ENCODE measurements around the gene KAT2B.

DNA sequence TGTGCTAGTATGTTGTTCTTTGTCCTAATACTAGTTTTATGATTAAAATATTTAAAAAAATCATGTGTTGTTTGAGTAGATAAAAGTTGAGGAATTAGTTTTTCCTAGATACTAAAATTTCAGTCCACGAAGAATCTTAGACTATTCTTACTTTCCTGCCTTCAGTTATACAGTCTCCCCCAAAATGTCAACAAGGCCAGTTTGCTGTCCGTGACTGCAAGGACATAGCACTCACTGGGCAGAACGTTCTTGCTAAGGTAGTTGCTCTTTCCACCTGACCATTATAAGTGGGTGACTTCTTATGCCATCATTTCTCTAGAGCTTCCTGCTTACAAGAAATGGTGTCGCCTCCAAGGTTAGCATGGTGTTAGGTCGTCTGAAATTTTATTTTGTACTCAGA lies 32.8 kb downstream of the KAT2B start:
- TF ChIP-seq, protein P1, sequence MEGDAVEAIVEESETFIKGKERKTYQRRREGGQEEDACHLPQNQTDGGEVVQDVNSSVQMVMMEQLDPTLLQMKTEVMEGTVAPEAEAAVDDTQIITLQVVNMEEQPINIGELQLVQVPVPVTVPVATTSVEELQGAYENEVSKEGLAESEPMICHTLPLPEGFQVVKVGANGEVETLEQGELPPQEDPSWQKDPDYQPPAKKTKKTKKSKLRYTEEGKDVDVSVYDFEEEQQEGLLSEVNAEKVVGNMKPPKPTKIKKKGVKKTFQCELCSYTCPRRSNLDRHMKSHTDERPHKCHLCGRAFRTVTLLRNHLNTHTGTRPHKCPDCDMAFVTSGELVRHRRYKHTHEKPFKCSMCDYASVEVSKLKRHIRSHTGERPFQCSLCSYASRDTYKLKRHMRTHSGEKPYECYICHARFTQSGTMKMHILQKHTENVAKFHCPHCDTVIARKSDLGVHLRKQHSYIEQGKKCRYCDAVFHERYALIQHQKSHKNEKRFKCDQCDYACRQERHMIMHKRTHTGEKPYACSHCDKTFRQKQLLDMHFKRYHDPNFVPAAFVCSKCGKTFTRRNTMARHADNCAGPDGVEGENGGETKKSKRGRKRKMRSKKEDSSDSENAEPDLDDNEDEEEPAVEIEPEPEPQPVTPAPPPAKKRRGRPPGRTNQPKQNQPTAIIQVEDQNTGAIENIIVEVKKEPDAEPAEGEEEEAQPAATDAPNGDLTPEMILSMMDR (IDR thresholded peaks at IDR 0.05), result no peak
- no peak for TF ChIP-seq EZH2 (IDR thresholded peaks at IDR 0.05; ENCODE audit: borderline replicate concordance, insufficient read depth, low read depth, low read length, poor library complexity, severe bottlenecking)

All from B cell (primary cell).